Activated CD4-positive, CD25-positive, alpha-beta regulatory T cell treated with anti-CD3 and anti-CD28 coated beads, Interleukin-2, amount 50 U/mL, for 24 hours (primary cell): ENCODE data around the gene HEPACAM2.

Source experiments
- ATAC-seq, 2 donors: fragments of 150-1000 bp; cut with Tn5 transposase; one replicate each; pipeline ENCODE4 v1.10.0; 2021; ENCODE audit warnings: mild to moderate bottlenecking in 1 of 2, moderate library complexity in 1 of 2

HEPACAM2 gene

GRCh38 chr7:93226310-93226709 lies at the start of gene HEPACAM2:
Gene HEPACAM2 (minus strand): TSS chr7:93226469.
- ATAC-seq: no peak

- no peak for ATAC-seq
These were observed 39.0 kb upstream of the HEPACAM2 start for GRCh38 chr7:93265220-93265619.

GRCh38 chr7:93262535-93262934 lies 36.3 kb upstream of the HEPACAM2 start:
- ATAC-seq: no peak

GRCh38 chr7:93258661-93259060 lies 32.4 kb upstream of the HEPACAM2 start:
- no peak for ATAC-seq

GRCh38 chr7:93249491-93250148 lies 23.4 kb upstream of the HEPACAM2 start:
- no peak for ATAC-seq

- peak; percentile 44 to 79 for ATAC-seq
These were observed 19.5 kb upstream of the HEPACAM2 start for GRCh38 chr7:93245525-93246432.

- ATAC-seq: no peak
These were observed 15.8 kb upstream of the HEPACAM2 start for GRCh38 chr7:93242106-93242505.

GRCh38 chr7:93239824-93240223 lies 13.6 kb upstream of the HEPACAM2 start:
- no peak for ATAC-seq

- no peak for ATAC-seq
These were observed 12.5 kb upstream of the HEPACAM2 start for GRCh38 chr7:93238748-93239147.

GRCh38 chr7:93238131-93238530 lies 11.9 kb upstream of the HEPACAM2 start:
- ATAC-seq: no peak

GRCh38 chr7:93235541-93235940 lies 9.3 kb upstream of the HEPACAM2 start:
- no peak for ATAC-seq

- no peak for ATAC-seq
These were observed 6.4 kb upstream of the HEPACAM2 start for GRCh38 chr7:93232673-93233018.

GRCh38 chr7:93231799-93232672 lies 5.8 kb upstream of the HEPACAM2 start, which contains the start of gene VPS50:
Gene VPS50 (plus strand): TSS chr7:93232366. CDS start chr7:93232468, 102 bp downstream.
- peak; percentile 99 to 100 for ATAC-seq

- ATAC-seq: no peak
These were observed 5.0 kb upstream of the HEPACAM2 start for GRCh38 chr7:93231259-93231658.

- ATAC-seq: no peak
These were observed 2.0 kb upstream of the HEPACAM2 start for GRCh38 chr7:93228302-93228701.

GRCh38 chr7:93219868-93220267 lies 6.4 kb downstream of the HEPACAM2 start:
- no peak for ATAC-seq

GRCh38 chr7:93218997-93219827 lies 7.1 kb downstream of the HEPACAM2 start:
- no peak for ATAC-seq

GRCh38 chr7:93212881-93213280 lies 13.4 kb downstream of the HEPACAM2 start:
- no peak for ATAC-seq

GRCh38 chr7:93211228-93211818 lies 14.9 kb downstream of the HEPACAM2 start:
- ATAC-seq: no peak

- no peak for ATAC-seq
These were observed 21.2 kb downstream of the HEPACAM2 start for GRCh38 chr7:93205046-93205445.

- no peak for ATAC-seq
These were observed 22.8 kb downstream of the HEPACAM2 start for GRCh38 chr7:93203496-93203895.
